NCI-H524 (cell line): ENCODE data around the gene CGNL1.

Experiments used
- DNase-seq, 2 experiments: peaks; one replicate each; lab custom pipeline; 2025; lab: John Stamatoyannopoulos, UW

CGNL1 gene

DNA sequence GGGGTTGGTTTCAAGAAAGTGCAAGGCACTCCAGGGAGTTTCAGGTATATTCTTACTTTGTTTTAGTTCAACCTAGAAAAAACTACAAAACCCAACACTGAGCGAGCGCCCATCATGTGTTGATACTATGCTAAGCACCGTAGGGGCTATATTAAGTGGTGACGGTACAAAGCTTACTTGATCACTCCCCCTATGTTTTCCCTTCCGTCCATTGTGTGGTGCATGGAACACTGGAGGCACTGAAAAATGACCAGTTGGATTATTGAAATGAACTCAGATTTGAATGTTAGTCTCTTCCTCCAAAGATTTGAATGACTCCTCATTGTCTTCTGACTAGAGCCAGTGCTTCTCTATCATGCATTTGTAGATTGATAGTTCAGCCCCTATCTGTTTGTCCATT, 222.0 kb downstream of the CGNL1 start:
- DNase-seq, result no peak

DNA sequence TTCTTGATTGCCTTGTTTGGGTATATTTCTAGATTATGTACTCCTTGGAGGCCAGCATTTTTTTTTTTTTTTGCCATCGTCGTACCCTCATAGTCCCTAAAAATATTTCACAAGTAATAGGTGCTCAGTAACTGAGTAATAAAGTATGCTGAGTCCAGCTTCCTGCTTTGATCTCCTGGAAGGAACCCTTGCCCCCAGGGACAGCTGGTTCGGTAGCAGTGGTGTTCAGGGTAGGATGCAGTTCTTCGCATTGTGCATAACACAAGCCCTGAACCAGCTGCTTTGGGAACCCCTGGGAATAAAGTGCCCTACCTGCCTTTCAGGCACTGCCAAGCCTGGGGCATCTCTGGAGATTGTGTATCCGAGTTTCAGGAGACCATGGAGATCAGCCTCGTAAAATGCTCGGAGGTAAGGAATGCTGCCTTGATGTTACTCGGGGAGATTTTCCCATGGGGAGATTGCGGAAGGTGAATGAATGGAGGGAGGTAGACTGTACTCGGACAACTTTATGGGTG, 223.0 kb downstream of the CGNL1 start:
- no peak for DNase-seq

DNA sequence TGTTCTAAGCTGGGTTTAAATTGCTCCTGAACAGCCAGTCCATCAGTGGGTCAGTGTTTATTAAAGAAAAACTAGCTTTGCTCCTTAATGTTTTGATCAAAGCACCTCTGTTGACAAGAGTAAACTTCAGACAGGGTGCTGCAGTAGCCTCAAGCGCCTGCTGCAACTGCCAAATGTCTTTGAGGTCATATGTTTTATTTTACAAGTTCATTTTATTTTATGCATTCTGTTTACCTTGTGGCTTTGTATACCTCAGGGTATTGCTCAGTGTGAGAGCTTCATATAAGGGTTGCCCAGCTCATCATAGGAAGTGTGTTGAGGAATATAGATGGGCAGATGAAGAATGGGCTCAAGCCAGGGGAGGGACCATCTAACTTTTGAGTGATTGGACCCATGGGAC, 223.9 kb downstream of the CGNL1 start:
- DNase-seq, result no peak
